Ishikawa (cell line): ENCODE data around the gene FOXC1.

Source experiments
- CEBPB ChIP-seq: IDR thresholded peaks from 2 replicates; pipeline ENCODE4 v1.6.1; 2012
- CREB1 ChIP-seq: IDR thresholded peaks from 2 replicates; pipeline ENCODE4 v1.6.1; 2012; ENCODE audit warnings: low read depth
- EGR1 ChIP-seq: IDR thresholded peaks from 2 replicates; pipeline ENCODE4 v1.6.1; 2012
- EP300 ChIP-seq: IDR thresholded peaks from 2 replicates; pipeline ENCODE4 v1.6.1; 2012; ENCODE audit warnings: borderline replicate concordance
- FOXM1 ChIP-seq: IDR thresholded peaks from 2 replicates; pipeline ENCODE4 v1.6.1; 2012; ENCODE audit warnings: low read depth, borderline replicate concordance
- MAX ChIP-seq: IDR thresholded peaks from 2 replicates; pipeline ENCODE4 v1.6.1; 2012
- NFIC ChIP-seq: IDR thresholded peaks from 2 replicates; pipeline ENCODE4 v1.6.1; 2012
- RAD21 ChIP-seq: IDR thresholded peaks from 2 replicates; pipeline ENCODE4 v1.6.1; 2012; ENCODE audit warnings: low read depth
- REST ChIP-seq: IDR thresholded peaks from 2 replicates; pipeline ENCODE4 v1.6.1; 2012; ENCODE audit warnings: low read depth, mild to moderate bottlenecking
- TAF1 ChIP-seq: IDR thresholded peaks from 2 replicates; pipeline ENCODE4 v1.6.1; 2012; ENCODE audit warnings: low read depth, mild to moderate bottlenecking
- TCF12 ChIP-seq: IDR thresholded peaks from 2 replicates; pipeline ENCODE4 v1.6.1; 2012; ENCODE audit warnings: low read depth
- TEAD4 ChIP-seq: IDR thresholded peaks from 2 replicates; pipeline ENCODE4 v1.6.1; 2012
- USF1 ChIP-seq: IDR thresholded peaks from 2 replicates; pipeline ENCODE4 v1.6.1; 2012
- YY1 ChIP-seq: IDR thresholded peaks from 2 replicates; pipeline ENCODE4 v1.6.1; 2012; ENCODE audit warnings: low read depth
- ZBTB7A ChIP-seq: IDR thresholded peaks from 2 replicates; pipeline ENCODE4 v1.6.1; 2012; ENCODE audit warnings: low read depth

Gene FOXC1

GRCh38 chr6:1634081-1634480 is 24.4 kb downstream of the FOXC1 start:
- no peak for TF ChIP-seq EGR1
- no peak for TF ChIP-seq YY1
- no peak for TF ChIP-seq CREB1
- TF ChIP-seq TCF12, result no peak
- no peak for TF ChIP-seq TAF1
- no peak for TF ChIP-seq NFIC
- no peak for TF ChIP-seq RAD21
- no peak for TF ChIP-seq USF1
- TF ChIP-seq REST, result no peak

GRCh38 chr6:1635305-1636010 is 25.7 kb downstream of the FOXC1 start:
- TF ChIP-seq TEAD4 (no peak), TAF1 (no peak), RAD21 (no peak)

- TF ChIP-seq REST (no peak), NFIC (no peak), TCF12 (no peak), TEAD4 (no peak), EP300 (no peak), CREB1 (no peak), FOXM1 (no peak), YY1 (no peak), CEBPB (no peak), EGR1 (no peak), TAF1 (no peak), ZBTB7A (no peak), USF1 (no peak), MAX (no peak), RAD21 (no peak)
Observed at GRCh38 chr6:1636272-1636825, 26.6 kb downstream of the FOXC1 start.

- peak; percentile 71; the same call in 1 of the 2 replicates for TF ChIP-seq MAX
- TF ChIP-seq CEBPB, result no peak
- TF ChIP-seq TCF12, result peak; percentile 53; the same call in 1 of the 2 replicates
Observed at GRCh38 chr6:1636971-1637871, 27.5 kb downstream of the FOXC1 start.

GRCh38 chr6:1639430-1639829 is 29.7 kb downstream of the FOXC1 start:
- no peak for TF ChIP-seq TCF12
- TF ChIP-seq REST, result no peak
- no peak for TF ChIP-seq YY1
- no peak for TF ChIP-seq TEAD4
- TF ChIP-seq CEBPB, result no peak
- no peak for TF ChIP-seq ZBTB7A
- TF ChIP-seq CREB1, result no peak
- TF ChIP-seq TAF1, result no peak
- no peak for TF ChIP-seq EP300
- TF ChIP-seq NFIC, result no peak
- no peak for TF ChIP-seq USF1
- TF ChIP-seq MAX, result no peak
- no peak for TF ChIP-seq EGR1
- no peak for TF ChIP-seq RAD21
- TF ChIP-seq FOXM1, result no peak
